OCI-LY3 (cell line): ENCODE data around the gene IGDCC3.

ENCODE experiments used
- H2AFZ ChIP-seq: fragments of 200-600, 300-600 bp; shearing (Covaris generic); 2 replicates; pipeline ENCODE4 v1.6.0; 2014; ENCODE audit warnings: antibody characterized with exemption, low read depth, low read length
- H3K27ac ChIP-seq: fragments of 200-600, 300-600 bp; sonication (generic); 2 replicates; pipeline ENCODE4 v1.5.1; 2014; ENCODE audit warnings: mild to moderate bottlenecking, low read length, moderate library complexity, mixed read lengths
- H3K27me3 ChIP-seq: fragments of 200-600, 300-600 bp; sonication (generic); 2 replicates; pipeline ENCODE4 v1.6.1; 2014; ENCODE audit warnings: low read depth, low read length, mixed read lengths
- H3K36me3 ChIP-seq: fragments of 200-600, 300-600 bp; sonication (generic); replicated peaks from 2 replicates; pipeline ENCODE3; 2014; ENCODE audit warnings: low read depth, low read length, mixed read lengths
- H3K4me1 ChIP-seq: fragments of 300-600, 200-600 bp; sonication (generic); 2 replicates; pipeline ENCODE4 v1.6.1; 2014; ENCODE audit warnings: low read length, mixed read lengths
- H3K4me2 ChIP-seq: fragments of 200-600, 300-600 bp; sonication (generic); 2 replicates; pipeline ENCODE4 v1.6.1; 2014; ENCODE audit warnings: low read length, mixed read lengths
- H3K4me3 ChIP-seq: fragments of 300-600, 200-600 bp; sonication (generic); 2 replicates; pipeline ENCODE4 v1.5.1; 2014; ENCODE audit warnings: antibody characterized with exemption, mild to moderate bottlenecking, low read length, moderate library complexity
- H3K79me2 ChIP-seq: fragments of 300-600, 200-600 bp; shearing (Covaris generic); 2 replicates; pipeline ENCODE4 v1.6.1; 2014; ENCODE audit warnings: mild to moderate bottlenecking, low read length, mixed read lengths
- H3K9ac ChIP-seq: fragments of 300-600, 200-600 bp; shearing (Covaris generic); 2 replicates; pipeline ENCODE4 v1.6.0; 2014; ENCODE audit warnings: mild to moderate bottlenecking, low read length, moderate library complexity
- H3K9me3 ChIP-seq: fragments of 200-600, 300-600 bp; shearing (Covaris generic); 2 replicates; pipeline ENCODE4 v1.6.1; 2014; ENCODE audit warnings: low read length, mixed read lengths; ENCODE audit not compliant: insufficient read depth
- H4K20me1 ChIP-seq: fragments of 200-600, 300-600 bp; sonication (generic); 2 replicates; pipeline ENCODE4 v1.6.1; 2016; ENCODE audit warnings: low read length, mixed read lengths; ENCODE audit not compliant: insufficient read depth
- EZH2phosphoT487 ChIP-seq: fragments of 200-600 bp; shearing (Covaris generic); IDR thresholded peaks from 2 replicates; pipeline ENCODE4 v1.6.1; 2018; ENCODE audit warnings: antibody characterized with exemption, mixed run types, low read depth
- TF ChIP-seq, protein P1 (sequence below): fragments of 200-600, 300-600 bp; sonication (generic); IDR thresholded peaks from 2 replicates; pipeline ENCODE4 v1.5.1; 2014; ENCODE audit warnings: antibody characterized with exemption, low read length, low read depth

The IGDCC3 gene

DNA sequence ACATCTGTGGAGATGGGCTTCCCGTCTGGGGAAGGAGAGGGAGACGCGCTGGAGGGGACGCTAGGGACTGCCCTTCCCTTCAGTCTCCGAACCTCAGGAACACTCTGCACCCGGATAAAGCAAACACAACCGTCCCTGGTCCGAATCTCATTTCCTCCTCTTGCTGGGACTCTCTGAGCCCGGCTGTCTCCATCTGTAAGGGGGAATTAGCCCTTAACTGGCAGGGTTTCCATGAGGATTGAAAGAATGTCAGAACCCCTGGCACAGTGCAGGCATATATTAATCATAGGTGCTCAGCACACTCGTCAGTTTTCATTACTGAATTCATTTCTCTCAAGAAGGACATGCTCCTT, 19.1 kb upstream of the IGDCC3 start:
- H3K9ac ChIP-seq = no peak overlapping the region
- H3K27ac ChIP-seq = no peak overlapping the region
- TF ChIP-seq, protein P1, sequence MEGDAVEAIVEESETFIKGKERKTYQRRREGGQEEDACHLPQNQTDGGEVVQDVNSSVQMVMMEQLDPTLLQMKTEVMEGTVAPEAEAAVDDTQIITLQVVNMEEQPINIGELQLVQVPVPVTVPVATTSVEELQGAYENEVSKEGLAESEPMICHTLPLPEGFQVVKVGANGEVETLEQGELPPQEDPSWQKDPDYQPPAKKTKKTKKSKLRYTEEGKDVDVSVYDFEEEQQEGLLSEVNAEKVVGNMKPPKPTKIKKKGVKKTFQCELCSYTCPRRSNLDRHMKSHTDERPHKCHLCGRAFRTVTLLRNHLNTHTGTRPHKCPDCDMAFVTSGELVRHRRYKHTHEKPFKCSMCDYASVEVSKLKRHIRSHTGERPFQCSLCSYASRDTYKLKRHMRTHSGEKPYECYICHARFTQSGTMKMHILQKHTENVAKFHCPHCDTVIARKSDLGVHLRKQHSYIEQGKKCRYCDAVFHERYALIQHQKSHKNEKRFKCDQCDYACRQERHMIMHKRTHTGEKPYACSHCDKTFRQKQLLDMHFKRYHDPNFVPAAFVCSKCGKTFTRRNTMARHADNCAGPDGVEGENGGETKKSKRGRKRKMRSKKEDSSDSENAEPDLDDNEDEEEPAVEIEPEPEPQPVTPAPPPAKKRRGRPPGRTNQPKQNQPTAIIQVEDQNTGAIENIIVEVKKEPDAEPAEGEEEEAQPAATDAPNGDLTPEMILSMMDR = no peak
- no peak for TF ChIP-seq EZH2phosphoT487
- H3K4me3 ChIP-seq = no peak overlapping the region
- H3K4me1 ChIP-seq = peaks cover 5% of the 10 kb centered on the region
- H3K4me2 ChIP-seq = no peak overlapping the region
- no peak overlapping the region for H2AFZ ChIP-seq
- no peaks in the 10 kb centered on the region for H3K79me2 ChIP-seq
- H3K36me3 ChIP-seq = no peaks in the 10 kb centered on the region
- H3K9me3 ChIP-seq = no peaks in the 10 kb centered on the region
- H4K20me1 ChIP-seq = no peaks in the 10 kb centered on the region
- peaks cover 33% of the 10 kb centered on the region for H3K27me3 ChIP-seq

DNA sequence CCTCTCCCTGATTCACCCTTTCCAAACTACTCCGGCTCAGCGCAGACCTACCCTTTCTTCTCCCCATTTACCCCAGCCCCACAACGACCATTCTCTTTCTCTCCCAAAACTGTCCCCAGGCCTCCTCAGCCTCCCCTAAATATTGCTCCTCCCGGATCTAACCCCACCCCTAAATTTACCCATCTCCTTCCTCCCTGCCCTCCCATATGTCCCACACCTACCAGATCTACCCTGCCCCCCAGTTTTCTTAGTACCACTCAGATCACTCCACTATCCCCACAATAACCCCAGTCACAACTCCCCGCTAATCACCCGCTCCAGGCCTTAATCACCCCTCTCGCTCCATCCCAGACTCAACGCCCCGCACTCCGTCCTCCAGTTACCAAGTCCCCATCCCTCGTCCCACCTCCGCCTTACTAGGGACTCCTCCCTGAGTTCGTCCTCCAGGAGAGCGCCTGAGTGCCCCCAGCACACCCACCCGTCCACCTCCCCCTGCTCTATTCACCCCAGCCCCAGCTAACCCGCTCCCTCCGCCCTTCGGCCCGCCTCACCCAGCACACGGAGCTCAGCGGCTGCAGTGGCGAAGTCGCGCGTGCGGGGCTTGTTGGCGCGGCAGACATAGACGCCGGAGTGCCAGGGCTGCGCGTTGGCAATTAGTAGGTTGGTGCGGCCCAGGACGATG, 18.6 kb upstream of the IGDCC3 start:
- no peaks in the 10 kb centered on the region for H3K9me3 ChIP-seq
- peaks cover 37% of the 10 kb centered on the region for H3K27me3 ChIP-seq
- no peak overlapping the region for H3K27ac ChIP-seq
- no peak for TF ChIP-seq EZH2phosphoT487
- TF ChIP-seq, protein P1 = no peak
- H3K4me2 ChIP-seq = no peak overlapping the region
- H3K79me2 ChIP-seq = no peaks in the 10 kb centered on the region
- H2AFZ ChIP-seq = no peak overlapping the region
- no peaks in the 10 kb centered on the region for H4K20me1 ChIP-seq
- peaks cover 5% of the 10 kb centered on the region for H3K4me1 ChIP-seq
- no peaks in the 10 kb centered on the region for H3K36me3 ChIP-seq
- no peak overlapping the region for H3K4me3 ChIP-seq
- H3K9ac ChIP-seq = no peak overlapping the region

DNA sequence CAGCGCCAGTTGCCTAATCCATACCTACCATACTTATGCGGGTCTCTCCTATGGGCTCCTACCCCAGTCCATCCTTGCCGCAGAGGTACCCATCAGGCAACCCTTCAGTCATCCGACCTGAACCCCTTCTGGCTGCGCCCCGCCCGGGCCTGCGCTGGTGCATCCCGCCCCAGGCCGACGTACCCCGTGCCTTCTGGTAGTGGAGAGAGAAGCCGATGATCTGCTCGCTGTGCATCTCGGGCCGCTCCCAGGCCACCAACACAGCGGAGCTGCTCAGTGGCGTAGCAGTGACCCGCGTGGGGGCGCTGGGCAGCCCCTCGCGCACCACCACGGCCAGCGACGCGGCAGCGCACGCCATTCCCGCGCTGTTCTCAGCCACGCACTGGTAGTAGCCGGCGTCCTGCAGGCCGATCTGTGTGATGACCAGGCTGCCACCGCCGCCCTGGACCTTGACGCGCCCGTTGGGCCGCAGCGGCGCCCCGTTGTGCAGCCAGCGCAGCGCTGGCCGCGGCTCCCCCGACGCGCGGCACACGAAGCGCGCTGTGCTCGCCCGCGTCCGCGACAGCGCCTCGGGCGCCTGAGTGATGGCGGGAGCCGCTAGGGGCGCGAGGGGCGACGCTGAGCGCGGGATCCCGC, 17.9 kb upstream of the IGDCC3 start:
- TF ChIP-seq EZH2phosphoT487 = no peak
- TF ChIP-seq, protein P1 = no peak
- peaks cover 42% of the 10 kb centered on the region for H3K27me3 ChIP-seq
- H3K36me3 ChIP-seq = no peaks in the 10 kb centered on the region
- H4K20me1 ChIP-seq = no peaks in the 10 kb centered on the region
- no peak overlapping the region for H3K27ac ChIP-seq
- H3K9me3 ChIP-seq = no peaks in the 10 kb centered on the region
- H3K9ac ChIP-seq = no peak overlapping the region
- H3K4me2 ChIP-seq = no peak overlapping the region
- no peak overlapping the region for H2AFZ ChIP-seq
- H3K4me1 ChIP-seq = no peaks in the 10 kb centered on the region
- H3K79me2 ChIP-seq = no peaks in the 10 kb centered on the region
- no peak overlapping the region for H3K4me3 ChIP-seq

DNA sequence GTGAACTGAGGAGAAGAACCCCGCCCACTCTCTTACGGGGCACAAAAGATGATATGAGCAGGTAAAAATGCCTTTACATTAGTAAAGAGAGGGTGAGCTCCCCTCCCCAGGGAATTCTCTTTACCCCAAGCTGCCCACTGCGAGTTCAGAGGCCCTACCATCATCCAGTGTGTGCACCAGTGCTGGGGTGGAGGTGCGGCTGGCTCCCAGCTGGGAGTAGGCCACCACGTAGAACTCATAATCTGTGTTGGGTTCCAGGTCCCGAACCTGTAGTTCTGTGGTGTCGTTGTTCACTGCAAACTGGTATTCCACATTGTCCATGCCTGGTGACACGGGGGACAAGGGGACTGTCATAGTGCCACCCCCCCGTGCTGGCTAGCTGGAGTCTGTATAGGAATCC, 17.1 kb upstream of the IGDCC3 start:
- H4K20me1 ChIP-seq = no peaks in the 10 kb centered on the region
- H3K36me3 ChIP-seq = no peaks in the 10 kb centered on the region
- H3K4me1 ChIP-seq = no peaks in the 10 kb centered on the region
- H3K9me3 ChIP-seq = no peaks in the 10 kb centered on the region
- peaks cover 41% of the 10 kb centered on the region for H3K27me3 ChIP-seq
- no peak overlapping the region for H3K4me2 ChIP-seq
- no peak overlapping the region for H3K4me3 ChIP-seq
- no peak overlapping the region for H3K9ac ChIP-seq
- no peaks in the 10 kb centered on the region for H3K79me2 ChIP-seq
- no peak overlapping the region for H3K27ac ChIP-seq
- TF ChIP-seq, protein P1 = no peak
- no peak for TF ChIP-seq EZH2phosphoT487
- no peak overlapping the region for H2AFZ ChIP-seq
